Thyroid gland (tissue), 4 donors: Measurements from ENCODE around the gene ZNF654. TPM values are rescaled to one million over a fixed set of nuclear protein-coding genes. Genes with fewer than 3 reads are reported as not detected.

ENCODE experiments used
- DNase-seq, 2 donors: peaks; one replicate each; pipeline ENCODE4 v3.0.0-alpha.2; 2019
- H3K27ac ChIP-seq, 3 donors: fragments of 200-600 bp; sonication (generic); 1 replicate in 2 of 3; 2 replicates in 1 of 3; pipeline ENCODE4 v1.5.1; 2016 to 2019; ENCODE audit warnings: mild to moderate bottlenecking in 1 of 3, moderate library complexity in 1 of 3
- H3K27me3 ChIP-seq: fragments of 200-600 bp; sonication (generic); one replicate; pipeline ENCODE4 v1.5.1; 2019
- H3K36me3 ChIP-seq, 2 donors: fragments of 200-600 bp; sonication (generic); one replicate each; pipeline ENCODE4 v1.5.1; 2016 to 2019
- H3K4me1 ChIP-seq, 2 donors: fragments of 200-600 bp; sonication (generic); one replicate each; pipeline ENCODE4 v1.5.1; 2017 to 2019
- H3K4me3 ChIP-seq, 3 donors: fragments of 200-600 bp; sonication (generic); replicated peaks in 1 of 3; 1 replicate in 2 of 3; 2 replicates in 1 of 3; pipeline ENCODE4 v1.5.1; 2016; ENCODE audit warnings: mild to moderate bottlenecking in 1 of 3
- H3K9me3 ChIP-seq: fragments of 200-600 bp; sonication (generic); one replicate; pipeline ENCODE4 v1.5.1; 2017
- POLR2A ChIP-seq, 2 donors: fragments of 450-650 bp; IDR thresholded peaks; one replicate each; pipeline ENCODE4 v1.6.1; 2017; ENCODE audit warnings: antibody characterized with exemption in 2 of 2, mild to moderate bottlenecking in 2 of 2, moderate library complexity in 1 of 2
- WGBS, 2 donors: methylation state at CpG; one replicate each; pipeline ENCODE4 v1.1.5; 2017; 5-methylcytosine and 5-hydroxymethylcytosine counted together
- intact Hi-C: fragments of 100-400 bp; cut with DNase I; formaldehyde crosslinking; loops from one replicate; pipeline ENCODE4 v1.15.1; 2023
- total RNA-seq, 4 donors: library from RNA; depleted of rRNA; stranded (reverse); fragments of >200 nt; gene quantifications; one replicate each; pipeline ENCODE4 v1.2.3, GENCODE V29; 2016
- TF ChIP-seq, protein P1 (sequence below), 6 experiments: fragments of 200-600 bp in 3 of 6; fragments of 450-650 bp in 3 of 6; sonication (generic) in 3 of 6; IDR thresholded peaks; one replicate each; pipeline ENCODE4 v1.5.1; 2016 to 2019; ENCODE audit warnings: antibody characterized with exemption in 6 of 6, mild to moderate bottlenecking in 2 of 6, inconsistent platforms in 1 of 6, moderate library complexity in 1 of 6

The ZNF654 gene
- total RNA-seq, 4 donors from 2014 or later, result 14.0 to 28.8 (median 15.7) TPM

DNA sequence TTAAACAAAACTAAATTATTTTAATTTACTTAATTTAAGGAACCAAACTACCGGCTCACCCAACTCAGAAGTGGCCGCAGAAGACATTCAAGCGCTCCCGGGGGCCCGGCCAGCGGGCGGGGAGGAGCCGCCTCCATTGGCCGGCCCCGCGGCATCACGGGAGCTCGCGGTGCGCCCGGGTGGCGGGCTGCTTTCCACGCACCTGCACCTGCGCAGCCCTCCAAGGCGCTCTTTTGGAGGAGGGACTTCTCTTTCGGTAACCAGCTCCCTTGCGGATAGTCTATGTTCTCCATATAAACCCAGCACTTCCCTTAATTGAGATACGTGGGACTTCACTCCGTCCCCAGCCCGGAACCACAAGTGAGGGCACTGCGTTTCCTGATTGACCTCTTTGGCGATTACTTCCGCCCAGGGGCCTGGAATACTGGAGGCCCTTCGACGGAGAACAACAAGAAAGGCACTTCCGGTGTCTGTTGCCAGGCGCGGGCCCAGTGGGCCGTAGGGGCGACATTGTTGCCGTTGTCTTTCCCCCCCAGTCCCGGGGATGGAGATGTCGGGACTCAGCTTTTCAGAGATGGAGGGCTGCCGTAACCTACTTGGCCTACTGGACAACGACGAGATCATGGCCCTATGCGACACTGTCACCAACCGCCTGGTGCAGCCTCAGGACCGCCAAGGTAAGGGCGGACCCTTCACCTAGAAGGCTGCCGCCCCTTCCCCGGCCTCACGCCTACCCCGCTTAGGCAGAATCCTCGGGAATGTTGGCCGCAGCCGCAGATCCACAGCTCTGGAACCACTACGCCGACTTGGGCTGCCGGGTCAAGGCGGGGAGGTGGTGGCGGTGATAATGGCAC is 90.7 kb downstream of the ZNF654 start, which contains the start of gene C3orf38:
Gene C3orf38 (plus strand): TSS at position 451 of the 854 bp plus-strand sequence. CDS start 94 bp downstream, at position 545.
- H3K27me3 ChIP-seq, result no peaks in the 10 kb centered on the region
- peak; percentile 91 to 93 for DNase-seq
- peaks cover 13 to 14% of the 10 kb centered on the region in 2 donors for H3K4me1 ChIP-seq
- H3K27ac ChIP-seq, result peak within 1 kb of the TSS; percentile 85 to 99 (median 88)
- 1% methylated on average over 43 to 45 of the region's 57 CpGs for WGBS, 2 donors
- intact Hi-C loops, result loop anchor here (10.0 kb wide), 1 partner anchor 85 kb away; no protein-coding TSS in a partner anchor
- TF ChIP-seq POLR2A (IDR thresholded peaks at IDR 0.05), result peak in 1 of 2 donors; percentile 76
- TF ChIP-seq, protein P1, sequence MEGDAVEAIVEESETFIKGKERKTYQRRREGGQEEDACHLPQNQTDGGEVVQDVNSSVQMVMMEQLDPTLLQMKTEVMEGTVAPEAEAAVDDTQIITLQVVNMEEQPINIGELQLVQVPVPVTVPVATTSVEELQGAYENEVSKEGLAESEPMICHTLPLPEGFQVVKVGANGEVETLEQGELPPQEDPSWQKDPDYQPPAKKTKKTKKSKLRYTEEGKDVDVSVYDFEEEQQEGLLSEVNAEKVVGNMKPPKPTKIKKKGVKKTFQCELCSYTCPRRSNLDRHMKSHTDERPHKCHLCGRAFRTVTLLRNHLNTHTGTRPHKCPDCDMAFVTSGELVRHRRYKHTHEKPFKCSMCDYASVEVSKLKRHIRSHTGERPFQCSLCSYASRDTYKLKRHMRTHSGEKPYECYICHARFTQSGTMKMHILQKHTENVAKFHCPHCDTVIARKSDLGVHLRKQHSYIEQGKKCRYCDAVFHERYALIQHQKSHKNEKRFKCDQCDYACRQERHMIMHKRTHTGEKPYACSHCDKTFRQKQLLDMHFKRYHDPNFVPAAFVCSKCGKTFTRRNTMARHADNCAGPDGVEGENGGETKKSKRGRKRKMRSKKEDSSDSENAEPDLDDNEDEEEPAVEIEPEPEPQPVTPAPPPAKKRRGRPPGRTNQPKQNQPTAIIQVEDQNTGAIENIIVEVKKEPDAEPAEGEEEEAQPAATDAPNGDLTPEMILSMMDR (IDR thresholded peaks at IDR 0.05), result no peak
- peak within 1 kb of the TSS; percentile 48 to 83 (median 83) for H3K4me3 ChIP-seq
- H3K36me3 ChIP-seq, result peaks cover 5 to 10% of the 10 kb centered on the region in 2 donors
- H3K9me3 ChIP-seq, result no peaks in the 10 kb centered on the region

GRCh38 chr3:88150371-88150770 is 91.3 kb downstream of the ZNF654 start:
- TF ChIP-seq POLR2A (IDR thresholded peaks at IDR 0.05), result no peak
- TF ChIP-seq, protein P1 (IDR thresholded peaks at IDR 0.05), result no peak
- 0 to 2% methylated on average over 8 of the region's 8 CpGs for WGBS, 2 donors

DNA sequence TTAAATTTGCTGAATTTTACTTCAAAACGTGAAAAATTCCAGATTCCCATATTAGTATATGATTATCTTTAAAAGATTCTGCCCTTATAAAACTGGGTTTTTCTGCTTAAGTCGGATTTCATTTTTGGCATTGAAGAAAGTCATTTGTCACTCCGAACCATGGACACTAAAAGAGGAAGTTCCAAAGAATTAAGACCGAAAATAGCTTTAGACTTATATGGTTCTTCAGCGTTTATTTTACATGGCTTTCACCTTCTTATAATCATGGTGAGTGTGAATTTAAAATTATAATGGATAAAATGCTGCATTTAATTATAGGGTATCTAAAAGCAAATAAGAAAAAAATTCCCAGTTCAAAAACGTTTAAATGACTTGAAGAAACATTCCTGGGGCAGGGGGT is 91.8 kb downstream of the ZNF654 start:
- no peaks in the 10 kb centered on the region for H3K27me3 ChIP-seq
- DNase-seq, result no peak
- peak overlapping the region; percentile 48 to 83 (median 83) for H3K4me3 ChIP-seq
- intact Hi-C loops, result loop anchor here (10.0 kb wide), 1 partner anchor 86 kb away; no protein-coding TSS in a partner anchor
- peaks cover 9 to 17% of the 10 kb centered on the region in 2 donors for H3K36me3 ChIP-seq
- peaks cover 13 to 14% of the 10 kb centered on the region in 2 donors for H3K4me1 ChIP-seq
- 2 to 3% methylated on average over 6 of the region's 6 CpGs for WGBS, 2 donors
- peak overlapping the region in 1 of 3 donors; percentile 99 for H3K27ac ChIP-seq
- no peaks in the 10 kb centered on the region for H3K9me3 ChIP-seq
- TF ChIP-seq, protein P1 (IDR thresholded peaks at IDR 0.05), result no peak
- no peak for TF ChIP-seq POLR2A (IDR thresholded peaks at IDR 0.05)

More at GRCh38 chr3:88150371-88150770, 91.3 kb downstream of the ZNF654 start:
- Histone ChIP-seq H3K27me3 (no peaks in the 10 kb centered on the region), H3K4me1 (peaks cover 13 to 14% of the 10 kb centered on the region in 2 donors), H3K36me3 (peaks cover 8 to 13% of the 10 kb centered on the region in 2 donors), H3K4me3 (peak overlapping the region; percentile 48 to 83 (median 83)), H3K27ac (peak overlapping the region; percentile 85 to 99 (median 88)), H3K9me3 (no peaks in the 10 kb centered on the region)
- DNase-seq, result no peak
- intact Hi-C loops, result loop anchor here (10.0 kb wide), 1 partner anchor 86 kb away; no protein-coding TSS in a partner anchor

GRCh38 chr3:88151358-88151757 is 92.3 kb downstream of the ZNF654 start:
- peak overlapping the region in 1 of 3 donors; percentile 99 for H3K27ac ChIP-seq
- TF ChIP-seq, protein P1 (IDR thresholded peaks at IDR 0.05), result no peak
- TF ChIP-seq POLR2A (IDR thresholded peaks at IDR 0.05), result no peak
- no peaks in the 10 kb centered on the region for H3K27me3 ChIP-seq
- peaks cover 14 to 22% of the 10 kb centered on the region in 2 donors for H3K36me3 ChIP-seq
- intact Hi-C loops, result loop anchor here (10.0 kb wide), 1 partner anchor 87 kb away; no protein-coding TSS in a partner anchor
- no peaks in the 10 kb centered on the region for H3K9me3 ChIP-seq
- peaks cover 13 to 14% of the 10 kb centered on the region in 2 donors for H3K4me1 ChIP-seq
- WGBS, 2 donors, result 36% methylated on average over 4 of the region's 4 CpGs
- no peak overlapping the region for H3K4me3 ChIP-seq
- DNase-seq, result no peak
